ENCODE data around the gene EHBP1. TPM values are rescaled to one million over a fixed set of nuclear protein-coding genes. Genes with fewer than 3 reads are reported as not detected.

Gene EHBP1
- total RNA-seq, 1 experiment from 2014 or later: 32.1 TPM

DNA sequence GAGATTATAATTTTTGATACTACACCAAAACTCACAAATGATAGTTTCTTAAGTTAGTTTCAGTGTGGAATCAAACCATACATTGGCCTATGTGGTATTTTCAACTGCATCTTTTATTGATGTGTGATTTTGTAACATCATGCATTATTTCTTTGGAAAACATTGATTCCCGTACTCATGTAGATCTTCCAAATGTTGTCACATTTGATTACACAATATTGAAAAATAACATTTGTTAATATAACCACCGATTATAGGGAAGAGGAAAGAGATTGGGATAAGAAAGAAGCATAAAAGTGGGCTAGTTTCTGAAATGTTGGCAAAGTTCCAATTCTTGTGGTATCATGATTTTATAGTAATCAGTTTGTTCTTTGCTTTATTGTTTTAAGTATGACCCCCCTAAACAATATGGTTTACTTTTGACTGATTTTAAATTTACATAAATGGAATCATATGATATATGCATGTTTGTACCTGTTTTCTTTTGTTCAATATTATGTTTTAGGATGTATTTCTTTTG, 227.9 kb downstream of the EHBP1 start:
- Histone ChIP-seq H3K4me1 (ENCODE audit: insufficient read depth, low read length, poor library complexity, severe bottlenecking) (no peaks in the 10 kb centered on the region), H3K36me3 (ENCODE audit: insufficient read depth, low read length, poor library complexity, severe bottlenecking) (no peaks in the 10 kb centered on the region), H3K4me3 (ENCODE audit: low read depth, low read length, poor library complexity, severe bottlenecking) (no peak overlapping the region), H3K9me3 (ENCODE audit: low read depth, low read length, poor library complexity, severe bottlenecking) (no peaks in the 10 kb centered on the region), H3K27me3 (replicated peaks; ENCODE audit: insufficient read depth, low read depth, low read length, poor library complexity) (no peaks in the 10 kb centered on the region), H3K27ac (ENCODE audit: low read depth, low read length, poor library complexity, severe bottlenecking) (no peak overlapping the region)
- BruUV-seq (replicated peaks): no TSS peak
- no peak for DNase-seq (ENCODE audit: low spot score)
- ChIA-PET CTCF (no interaction called here), POLR2A (ENCODE audit: low non-redundant PET) (no interaction called here)
- intact Hi-C loops (cut with micrococcal nuclease; ENCODE audit: unreplicated experiment): no loop called here
- TF ChIP-seq, protein P1, sequence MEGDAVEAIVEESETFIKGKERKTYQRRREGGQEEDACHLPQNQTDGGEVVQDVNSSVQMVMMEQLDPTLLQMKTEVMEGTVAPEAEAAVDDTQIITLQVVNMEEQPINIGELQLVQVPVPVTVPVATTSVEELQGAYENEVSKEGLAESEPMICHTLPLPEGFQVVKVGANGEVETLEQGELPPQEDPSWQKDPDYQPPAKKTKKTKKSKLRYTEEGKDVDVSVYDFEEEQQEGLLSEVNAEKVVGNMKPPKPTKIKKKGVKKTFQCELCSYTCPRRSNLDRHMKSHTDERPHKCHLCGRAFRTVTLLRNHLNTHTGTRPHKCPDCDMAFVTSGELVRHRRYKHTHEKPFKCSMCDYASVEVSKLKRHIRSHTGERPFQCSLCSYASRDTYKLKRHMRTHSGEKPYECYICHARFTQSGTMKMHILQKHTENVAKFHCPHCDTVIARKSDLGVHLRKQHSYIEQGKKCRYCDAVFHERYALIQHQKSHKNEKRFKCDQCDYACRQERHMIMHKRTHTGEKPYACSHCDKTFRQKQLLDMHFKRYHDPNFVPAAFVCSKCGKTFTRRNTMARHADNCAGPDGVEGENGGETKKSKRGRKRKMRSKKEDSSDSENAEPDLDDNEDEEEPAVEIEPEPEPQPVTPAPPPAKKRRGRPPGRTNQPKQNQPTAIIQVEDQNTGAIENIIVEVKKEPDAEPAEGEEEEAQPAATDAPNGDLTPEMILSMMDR (conservative IDR thresholded peaks at IDR 0.05; ENCODE audit: low read depth, low read length): no peak

DNA sequence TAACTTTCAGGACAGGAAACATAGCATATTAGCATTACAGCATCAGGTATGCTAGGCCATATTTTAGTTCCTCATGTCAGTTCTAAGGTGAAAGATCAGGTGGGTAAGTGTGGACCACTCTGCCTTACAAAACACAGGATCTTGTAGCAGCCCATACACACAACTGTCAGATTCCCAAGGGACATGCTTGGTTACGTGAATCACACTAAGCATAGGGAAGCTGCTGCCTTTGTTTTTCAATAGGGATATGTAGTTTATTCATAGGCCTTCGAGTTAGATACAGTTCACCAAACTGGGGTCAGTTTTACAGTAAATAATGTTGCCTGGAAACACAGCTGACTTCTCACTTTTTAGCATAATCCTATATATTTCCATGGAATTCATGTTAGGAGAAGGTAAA, 229.0 kb downstream of the EHBP1 start:
- peak; percentile 25 for DNase-seq (ENCODE audit: low spot score)
- no peaks in the 10 kb centered on the region for H3K36me3 ChIP-seq (ENCODE audit: insufficient read depth, low read length, poor library complexity, severe bottlenecking)
- CTCF ChIA-PET: no interaction called here
- BruUV-seq (replicated peaks): no TSS peak
- no peaks in the 10 kb centered on the region for H3K4me1 ChIP-seq (ENCODE audit: insufficient read depth, low read length, poor library complexity, severe bottlenecking)
- POLR2A ChIA-PET (ENCODE audit: low non-redundant PET): no interaction called here
- H3K4me3 ChIP-seq (ENCODE audit: low read depth, low read length, poor library complexity, severe bottlenecking): no peak overlapping the region
- no peak overlapping the region for H3K27ac ChIP-seq (ENCODE audit: low read depth, low read length, poor library complexity, severe bottlenecking)
- H3K9me3 ChIP-seq (ENCODE audit: low read depth, low read length, poor library complexity, severe bottlenecking): no peaks in the 10 kb centered on the region
- no peak for TF ChIP-seq EZH2 (IDR thresholded peaks at IDR 0.05; ENCODE audit: borderline replicate concordance, low read depth, low read length, poor library complexity, severe bottlenecking)
- TF ChIP-seq, protein P1 (conservative IDR thresholded peaks at IDR 0.05; ENCODE audit: low read depth, low read length): no peak
- no peaks in the 10 kb centered on the region for H3K27me3 ChIP-seq (replicated peaks; ENCODE audit: insufficient read depth, low read depth, low read length, poor library complexity)
- intact Hi-C loops (cut with micrococcal nuclease; ENCODE audit: unreplicated experiment): no loop called here

DNA sequence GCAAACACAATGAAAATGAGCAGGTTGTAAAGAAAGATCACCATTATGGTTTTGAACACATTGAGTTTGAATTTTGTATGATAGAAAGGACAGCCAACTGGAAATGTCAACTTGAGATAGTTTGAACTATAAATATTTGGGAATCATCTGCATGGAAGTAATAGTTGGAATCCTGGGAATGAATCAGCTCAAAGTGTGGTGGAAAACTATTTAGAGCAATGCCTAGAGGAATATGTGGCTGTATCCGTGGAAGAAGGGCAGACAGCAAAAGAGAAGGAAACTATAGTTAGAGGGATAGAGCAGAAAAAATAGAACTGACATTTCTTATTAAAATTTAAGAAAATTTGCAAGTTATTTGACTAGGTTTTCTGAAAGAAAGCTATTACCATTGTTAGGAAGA, 232.6 kb downstream of the EHBP1 start:
- DNase-seq (ENCODE audit: low spot score): no peak
- CTCF ChIA-PET: no interaction called here
- no peak overlapping the region for H3K4me3 ChIP-seq (ENCODE audit: low read depth, low read length, poor library complexity, severe bottlenecking)
- H3K27me3 ChIP-seq (replicated peaks; ENCODE audit: insufficient read depth, low read depth, low read length, poor library complexity): no peaks in the 10 kb centered on the region
- H3K27ac ChIP-seq (ENCODE audit: low read depth, low read length, poor library complexity, severe bottlenecking): no peak overlapping the region
- no peaks in the 10 kb centered on the region for H3K36me3 ChIP-seq (ENCODE audit: insufficient read depth, low read length, poor library complexity, severe bottlenecking)
- no peak for TF ChIP-seq EZH2 (IDR thresholded peaks at IDR 0.05; ENCODE audit: borderline replicate concordance, low read depth, low read length, poor library complexity, severe bottlenecking)
- TF ChIP-seq, protein P1 (conservative IDR thresholded peaks at IDR 0.05; ENCODE audit: low read depth, low read length): no peak
- H3K9me3 ChIP-seq (ENCODE audit: low read depth, low read length, poor library complexity, severe bottlenecking): no peaks in the 10 kb centered on the region
- BruUV-seq (replicated peaks): no TSS peak
- intact Hi-C loops (cut with micrococcal nuclease; ENCODE audit: unreplicated experiment): no loop called here
- H3K4me1 ChIP-seq (ENCODE audit: insufficient read depth, low read length, poor library complexity, severe bottlenecking): no peaks in the 10 kb centered on the region
- POLR2A ChIA-PET (ENCODE audit: low non-redundant PET): no interaction called here
